Pancreas (tissue), 10 donors: ENCODE measurements around the gene GRPEL2. TPM values are rescaled to one million over a fixed set of nuclear protein-coding genes. Genes with fewer than 3 reads are reported as not detected.

ENCODE experiments used
- ATAC-seq, 4 donors: fragments of 200-7000 bp; cut with Tn5 transposase; one replicate each; pipeline versions ENCODE4 v1.8.0 to v1.9.1; 2020; ENCODE audit warnings: mild to moderate bottlenecking in 4 of 4, moderate library complexity in 4 of 4
- DNase-seq, 6 donors: peaks; one replicate each; pipeline ENCODE4 v3.0.0-alpha.2; 2020
- FAIRE-seq: peaks from 2 replicates; lab custom pipeline; 2012; peaks lifted over from hg19 to GRCh38; lab: Jason Lieb, UNC
- H3K27ac ChIP-seq, 4 donors: fragments of 200-600 bp; sonication (generic); 1 replicate in 3 of 4; 2 replicates in 1 of 4; pipeline versions ENCODE4 v1.5.0 to v1.8.0; 2020
- H3K27me3 ChIP-seq, 4 donors: fragments of 200-600 bp; one replicate each; pipeline ENCODE4 v1.8.0; 2021
- H3K36me3 ChIP-seq, 3 donors: fragments of 200-600 bp; sonication (generic) in 1 of 3; one replicate each; pipeline versions ENCODE4 v1.5.0 to v1.8.0; 2020 to 2021
- H3K4me1 ChIP-seq, 3 donors: fragments of 200-600 bp; one replicate each; pipeline ENCODE4 v1.8.0; 2021
- H3K4me3 ChIP-seq, 4 donors: fragments of 200-600 bp; sonication (generic) in 2 of 4; one replicate each; pipeline versions ENCODE4 v1.5.0 to v1.8.0; 2020 to 2021
- H3K9me3 ChIP-seq, 4 donors: fragments of 200-600 bp; one replicate each; pipeline ENCODE4 v1.8.0; 2021
- WGBS, 2 donors: extraction: QIAGEN DNeasy Blood & Tissue Kit; methylation state at CpG; one replicate each; pipeline ENCODE4 v1.1.7; 2013; 5-methylcytosine and 5-hydroxymethylcytosine counted together
- intact Hi-C, 3 donors: fragments of 100-400 bp; cut with DNase I; formaldehyde crosslinking; loops; one replicate each; pipeline versions ENCODE4 v1.11.1 to v1.14.2; 2022
- polyA plus RNA-seq, 2 donors: library from polyadenylated mRNA; stranded (reverse); fragments of 200-250 nt; gene quantifications; one replicate each; pipeline ENCODE4 v1.2.3, GENCODE V29; 2013
- total RNA-seq, 6 donors: library from RNA; stranded (reverse); fragmentation: NEBNext Ultra II Directional in 4 of 6; extraction: Animal tissue kit (Norgen Biotek cat#: 25700) in 4 of 6; gene quantifications; one replicate each; pipeline versions ENCODE4 v1.2.1 to v1.2.4, GENCODE V29; 2021 to 2023
- TF ChIP-seq, protein P1 (sequence below), 4 donors: fragments of 200-600 bp; sonication (generic) in 3 of 4; IDR thresholded peaks; one replicate each; pipeline versions ENCODE4 v1.5.0 to v1.8.0; 2021; ENCODE audit warnings: antibody characterized with exemption in 4 of 4
- donor health status: healthy with polysubstance abuse.
- donor health status: DM: no; HTN: no; CAD: no; lungs with moderate emphysema.
- donor health status: DM: no; HTN: no; CAD: no.
- donor health status: control.
- donor health status: control.
- donor health status: Bipolar disorder and iron deficiency.
- donor health status: DM: yes; HTN: yes; CAD: no.
- donor health status: DM: no; HTN: no; CAD: no.
- donor health status: DM: no; HTN: no; CAD: no.
- donor health status: DM: yes; HTN: yes; CAD: no.

Gene GRPEL2
- total and polyA plus RNA-seq, 8 donors, result 2.1 to 9.0 (median 4.4) TPM

DNA sequence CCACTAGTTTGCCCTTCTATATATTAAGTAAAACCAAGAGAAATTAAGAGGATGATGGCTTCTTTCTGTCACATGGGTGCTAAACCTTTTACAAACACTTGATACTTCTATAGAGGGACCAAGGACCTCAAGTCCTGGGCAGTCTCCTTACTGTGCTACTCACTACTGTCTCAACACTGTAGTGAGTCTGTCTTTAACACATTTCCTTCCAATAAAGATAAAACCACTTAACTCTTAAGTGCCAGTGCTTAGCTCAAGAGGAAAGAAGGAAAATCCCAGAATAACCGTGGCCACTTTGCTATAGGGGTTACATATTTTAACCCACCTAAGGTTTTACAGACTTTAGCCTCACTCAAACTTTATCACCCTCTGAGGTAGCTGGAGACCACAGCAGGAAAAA is 4.4 kb upstream of the GRPEL2 start:
- H3K9me3 ChIP-seq, result no peaks in the 10 kb centered on the region
- H3K4me1 ChIP-seq, result peaks cover 0 to 1% (median 0%) of the 10 kb centered on the region in 3 donors
- intact Hi-C loops, result no loop called here
- ATAC-seq (no peak), DNase-seq (no peak), FAIRE-seq (no peak)
- TF ChIP-seq, protein P1, sequence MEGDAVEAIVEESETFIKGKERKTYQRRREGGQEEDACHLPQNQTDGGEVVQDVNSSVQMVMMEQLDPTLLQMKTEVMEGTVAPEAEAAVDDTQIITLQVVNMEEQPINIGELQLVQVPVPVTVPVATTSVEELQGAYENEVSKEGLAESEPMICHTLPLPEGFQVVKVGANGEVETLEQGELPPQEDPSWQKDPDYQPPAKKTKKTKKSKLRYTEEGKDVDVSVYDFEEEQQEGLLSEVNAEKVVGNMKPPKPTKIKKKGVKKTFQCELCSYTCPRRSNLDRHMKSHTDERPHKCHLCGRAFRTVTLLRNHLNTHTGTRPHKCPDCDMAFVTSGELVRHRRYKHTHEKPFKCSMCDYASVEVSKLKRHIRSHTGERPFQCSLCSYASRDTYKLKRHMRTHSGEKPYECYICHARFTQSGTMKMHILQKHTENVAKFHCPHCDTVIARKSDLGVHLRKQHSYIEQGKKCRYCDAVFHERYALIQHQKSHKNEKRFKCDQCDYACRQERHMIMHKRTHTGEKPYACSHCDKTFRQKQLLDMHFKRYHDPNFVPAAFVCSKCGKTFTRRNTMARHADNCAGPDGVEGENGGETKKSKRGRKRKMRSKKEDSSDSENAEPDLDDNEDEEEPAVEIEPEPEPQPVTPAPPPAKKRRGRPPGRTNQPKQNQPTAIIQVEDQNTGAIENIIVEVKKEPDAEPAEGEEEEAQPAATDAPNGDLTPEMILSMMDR (IDR thresholded peaks at IDR 0.05), result no peak
- no peak overlapping the region for H3K4me3 ChIP-seq
- H3K27ac ChIP-seq, result no peak overlapping the region
- no peaks in the 10 kb centered on the region for H3K36me3 ChIP-seq
- 61 to 63% methylated on average over 1 of the region's 1 CpG for WGBS, 2 donors
- H3K27me3 ChIP-seq, result no peaks in the 10 kb centered on the region

DNA sequence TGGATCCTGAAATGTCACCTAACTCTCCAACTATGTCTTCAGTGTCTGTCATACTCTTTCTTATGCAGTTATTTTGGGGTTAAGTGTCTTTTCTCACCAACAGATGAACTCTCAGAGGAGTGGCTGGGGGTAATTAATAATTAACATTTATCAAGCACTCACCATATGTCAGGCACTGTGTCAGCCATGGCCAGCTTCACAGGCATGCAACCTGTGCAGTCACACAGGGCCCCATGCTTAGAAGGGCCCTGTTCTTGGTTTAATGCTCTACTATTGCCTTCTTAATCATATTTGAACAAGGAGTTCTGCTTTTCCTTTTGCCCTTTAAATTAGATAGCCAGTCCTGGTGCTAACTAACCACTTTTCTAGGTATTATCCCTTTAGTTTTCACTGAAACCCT is 3.4 kb upstream of the GRPEL2 start:
- H3K27ac ChIP-seq, result no peak overlapping the region

GRCh38 chr5:149344151-149344550 is 1.1 kb upstream of the GRPEL2 start:
- FAIRE-seq, result no peak
- Histone ChIP-seq H3K36me3 (peaks cover 0 to 9% (median 5%) of the 10 kb centered on the region in 3 donors), H3K9me3 (no peaks in the 10 kb centered on the region), H3K4me3 (no peak overlapping the region), H3K4me1 (peaks cover 0 to 5% (median 0%) of the 10 kb centered on the region in 3 donors), H3K27me3 (no peaks in the 10 kb centered on the region), H3K27ac (no peak overlapping the region)
- no peak for ATAC-seq
- intact Hi-C loops, result no loop called here
- TF ChIP-seq, protein P1 (IDR thresholded peaks at IDR 0.05), result no peak
- no peak for DNase-seq
- 81 to 88% methylated on average over 2 of the region's 2 CpGs for WGBS, 2 donors

More for the DNA sequence above, 3.4 kb upstream of the GRPEL2 start:
- Histone ChIP-seq H3K4me1 (peaks cover 0 to 5% (median 0%) of the 10 kb centered on the region in 3 donors), H3K36me3 (no peaks in the 10 kb centered on the region), H3K27me3 (no peaks in the 10 kb centered on the region), H3K9me3 (no peaks in the 10 kb centered on the region), H3K4me3 (no peak overlapping the region)
- ATAC-seq (no peak), FAIRE-seq (no peak), DNase-seq (no peak)
- intact Hi-C loops, result no loop called here
- TF ChIP-seq, protein P1 (IDR thresholded peaks at IDR 0.05), result no peak

GRCh38 chr5:149345892-149346222 is 558 bp downstream of the GRPEL2 start:
- TF ChIP-seq, protein P1 (IDR thresholded peaks at IDR 0.05), result no peak
- Histone ChIP-seq H3K4me1 (peaks cover 0 to 5% (median 0%) of the 10 kb centered on the region in 3 donors), H3K36me3 (peaks cover 0 to 23% (median 17%) of the 10 kb centered on the region in 3 donors), H3K9me3 (no peaks in the 10 kb centered on the region), H3K27ac (peak overlapping the region in 2 of 4 donors; percentile 64 to 77), H3K4me3 (peak overlapping the region; percentile 60 to 86 (median 64)), H3K27me3 (no peaks in the 10 kb centered on the region)
- FAIRE-seq, result no peak
- DNase-seq, result no peak
- peak in 3 of 4 donors; percentile 2 to 3 (median 3) for ATAC-seq
- intact Hi-C loops, result no loop called here
- WGBS, 2 donors, result 3 to 4% methylated on average over 11 of the region's 11 CpGs

DNA sequence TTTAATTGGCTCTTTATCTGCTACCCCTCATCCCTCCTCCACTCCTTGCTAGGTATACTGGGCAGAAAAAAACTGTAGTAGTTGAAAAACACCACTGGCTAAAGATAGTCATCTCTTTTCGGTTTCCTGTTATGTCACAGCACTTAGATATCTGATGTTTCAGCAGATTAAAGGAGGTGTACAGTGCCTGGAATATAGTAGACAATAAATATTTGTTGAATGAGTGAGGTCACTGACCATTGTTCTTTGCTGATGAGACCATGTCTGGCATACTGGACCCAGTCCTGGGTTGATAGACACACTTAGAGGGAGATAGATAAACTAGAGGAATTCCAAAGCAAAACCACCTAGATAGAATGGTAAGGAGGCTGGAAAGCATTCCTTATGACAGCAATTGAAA is 3.2 kb downstream of the GRPEL2 start:
- intact Hi-C loops, result no loop called here
- Histone ChIP-seq H3K36me3 (peaks cover 0 to 39% (median 20%) of the 10 kb centered on the region in 3 donors), H3K27ac (no peak overlapping the region), H3K27me3 (no peaks in the 10 kb centered on the region), H3K4me3 (no peak overlapping the region), H3K9me3 (no peaks in the 10 kb centered on the region), H3K4me1 (peaks cover 0 to 5% (median 0%) of the 10 kb centered on the region in 3 donors)
- DNase-seq, result no peak
- 86 to 89% methylated on average over 1 of the region's 1 CpG for WGBS, 2 donors
- no peak for FAIRE-seq
- TF ChIP-seq, protein P1 (IDR thresholded peaks at IDR 0.05), result no peak
- no peak for ATAC-seq
